ENCODE measurements around the gene DUSP28. TPM values are rescaled to one million over a fixed set of nuclear protein-coding genes. Genes with fewer than 3 reads are reported as not detected.

The DUSP28 gene
- total and polyA plus RNA-seq, 2 of the 13 experiments (the other 11 are each of a cell fraction or from before 2014, with no cell fraction given) = 5.2 to 8.6 TPM

GRCh38 chr2:240604291-240604938 is 44.3 kb downstream of the DUSP28 start (continued):
- TF ChIP-seq SIN3A (IDR thresholded peaks at IDR 0.05; ENCODE audit: borderline replicate concordance, low read depth, low read length) (no peak), RARG (CRISPR knock-in tag; IDR thresholded peaks at IDR 0.05; ENCODE audit: low read depth) (0 out of 2 replicates have a peak, but pooled peaks have one; percentile 34), KDM6A (CRISPR knock-in tag; IDR thresholded peaks at IDR 0.05; ENCODE audit: low read depth) (peak; percentile 44; the same call in 1 of the 2 replicates), ZC3H4 (CRISPR knock-in tag; IDR thresholded peaks at IDR 0.05; ENCODE audit: borderline replicate concordance) (peak; percentile 51; the same call in 1 of the 2 replicates), SP140L (CRISPR knock-in tag; IDR thresholded peaks at IDR 0.05; ENCODE audit: borderline replicate concordance) (peak; percentile 93; the same call in 1 of the 2 replicates), SOX6 (IDR thresholded peaks at IDR 0.05) (no peak), SOX6 (CRISPR knock-in tag; IDR thresholded peaks at IDR 0.05) (peak; percentile 60; the same call in 1 of the 2 replicates), BRCA1 (CRISPR knock-in tag; IDR thresholded peaks at IDR 0.05) (peak; percentile 76; the same call in 1 of the 2 replicates), PRPF4 (IDR thresholded peaks at IDR 0.05; ENCODE audit: low read depth, low read length, poor library complexity, severe bottlenecking) (no peak), GMEB2 (CRISPR knock-in tag; IDR thresholded peaks at IDR 0.05; ENCODE audit: low read depth) (0 out of 2 replicates have a peak, but pooled peaks have one; percentile 19), NFYC (CRISPR knock-in tag; IDR thresholded peaks at IDR 0.05) (peak; percentile 43; the same call in 1 of the 2 replicates), PRDM10 (CRISPR knock-in tag; IDR thresholded peaks at IDR 0.05; ENCODE audit: low read depth) (no peak), LBX2 (CRISPR knock-in tag; IDR thresholded peaks at IDR 0.05; ENCODE audit: borderline replicate concordance) (no peak), TCF12 (IDR thresholded peaks at IDR 0.05) (no peak), TCF12 (CRISPR knock-in tag; IDR thresholded peaks at IDR 0.05) (0 out of 2 replicates have a peak, but pooled peaks have one; percentile 28), SIX1 (CRISPR knock-in tag; IDR thresholded peaks at IDR 0.05; ENCODE audit: borderline replicate concordance) (peak; percentile 35; the same call in 1 of the 2 replicates), FOXM1 (CRISPR knock-in tag; IDR thresholded peaks at IDR 0.05) (no peak)
- TF ChIP-seq, protein P1, sequence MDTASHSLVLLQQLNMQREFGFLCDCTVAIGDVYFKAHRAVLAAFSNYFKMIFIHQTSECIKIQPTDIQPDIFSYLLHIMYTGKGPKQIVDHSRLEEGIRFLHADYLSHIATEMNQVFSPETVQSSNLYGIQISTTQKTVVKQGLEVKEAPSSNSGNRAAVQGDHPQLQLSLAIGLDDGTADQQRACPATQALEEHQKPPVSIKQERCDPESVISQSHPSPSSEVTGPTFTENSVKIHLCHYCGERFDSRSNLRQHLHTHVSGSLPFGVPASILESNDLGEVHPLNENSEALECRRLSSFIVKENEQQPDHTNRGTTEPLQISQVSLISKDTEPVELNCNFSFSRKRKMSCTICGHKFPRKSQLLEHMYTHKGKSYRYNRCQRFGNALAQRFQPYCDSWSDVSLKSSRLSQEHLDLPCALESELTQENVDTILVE (CRISPR knock-in tag; IDR thresholded peaks at IDR 0.05) = 0 out of 2 replicates have a peak, but pooled peaks have one; percentile 46
- TF ChIP-seq, protein P2, sequence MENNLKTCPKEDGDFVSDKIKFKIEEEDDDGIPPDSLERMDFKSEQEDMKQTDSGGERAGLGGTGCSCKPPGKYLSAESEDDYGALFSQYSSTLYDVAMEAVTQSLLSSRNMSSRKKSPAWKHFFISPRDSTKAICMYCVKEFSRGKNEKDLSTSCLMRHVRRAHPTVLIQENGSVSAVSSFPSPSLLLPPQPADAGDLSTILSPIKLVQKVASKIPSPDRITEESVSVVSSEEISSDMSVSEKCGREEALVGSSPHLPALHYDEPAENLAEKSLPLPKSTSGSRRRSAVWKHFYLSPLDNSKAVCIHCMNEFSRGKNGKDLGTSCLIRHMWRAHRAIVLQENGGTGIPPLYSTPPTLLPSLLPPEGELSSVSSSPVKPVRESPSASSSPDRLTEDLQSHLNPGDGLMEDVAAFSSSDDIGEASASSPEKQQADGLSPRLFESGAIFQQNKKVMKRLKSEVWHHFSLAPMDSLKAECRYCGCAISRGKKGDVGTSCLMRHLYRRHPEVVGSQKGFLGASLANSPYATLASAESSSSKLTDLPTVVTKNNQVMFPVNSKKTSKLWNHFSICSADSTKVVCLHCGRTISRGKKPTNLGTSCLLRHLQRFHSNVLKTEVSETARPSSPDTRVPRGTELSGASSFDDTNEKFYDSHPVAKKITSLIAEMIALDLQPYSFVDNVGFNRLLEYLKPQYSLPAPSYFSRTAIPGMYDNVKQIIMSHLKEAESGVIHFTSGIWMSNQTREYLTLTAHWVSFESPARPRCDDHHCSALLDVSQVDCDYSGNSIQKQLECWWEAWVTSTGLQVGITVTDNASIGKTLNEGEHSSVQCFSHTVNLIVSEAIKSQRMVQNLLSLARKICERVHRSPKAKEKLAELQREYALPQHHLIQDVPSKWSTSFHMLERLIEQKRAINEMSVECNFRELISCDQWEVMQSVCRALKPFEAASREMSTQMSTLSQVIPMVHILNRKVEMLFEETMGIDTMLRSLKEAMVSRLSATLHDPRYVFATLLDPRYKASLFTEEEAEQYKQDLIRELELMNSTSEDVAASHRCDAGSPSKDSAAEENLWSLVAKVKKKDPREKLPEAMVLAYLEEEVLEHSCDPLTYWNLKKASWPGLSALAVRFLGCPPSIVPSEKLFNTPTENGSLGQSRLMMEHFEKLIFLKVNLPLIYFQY (CRISPR knock-in tag; IDR thresholded peaks at IDR 0.05; ENCODE audit: borderline replicate concordance) = 0 out of 2 replicates have a peak, but pooled peaks have one; percentile 40
